ENCODE results near the gene ABCA5. TPM values are rescaled to one million over a fixed set of nuclear protein-coding genes. Genes with fewer than 3 reads are reported as not detected.

Gene ABCA5
- total and polyA plus RNA-seq, 2 donors (not counting 1 experiment from before 2014, with no cell fraction given): 9.8 to 37.2 TPM

DNA sequence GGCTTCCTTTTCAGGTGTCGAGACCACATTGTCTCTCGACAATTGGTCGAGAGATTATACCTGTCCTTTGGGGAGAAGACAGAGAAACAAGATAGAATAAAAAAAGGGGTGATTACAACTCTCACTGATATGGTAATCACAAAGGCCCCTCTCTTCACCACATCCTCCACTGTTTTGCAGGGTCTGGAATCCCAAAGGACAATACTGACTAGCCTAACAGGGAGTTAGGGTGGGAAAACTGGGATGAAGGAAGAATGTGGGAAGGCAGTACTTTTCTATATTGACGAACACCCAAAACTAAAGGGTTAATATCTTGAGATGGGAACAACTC, 6.1 kb downstream of the ABCA5 start:
- H3K4me1 Mint-ChIP-seq: peaks cover 3% of the 10 kb centered on the region
- Histone ChIP-seq H3K4me1 (ENCODE audit: control insufficient read depth in 2 of 2, insufficient read depth in 2 of 2, low read length in 2 of 2) (peaks cover under 1 to 2% of the 10 kb centered on the region in 2 donors), H3K27me3 (replicated peaks in 1 of 4; ENCODE audit: control extremely low read depth in 1 of 4, control insufficient read depth in 3 of 4, insufficient read depth in 4 of 4, low read length in 3 of 4) (no peaks in the 10 kb centered on the region), H3K9ac (ENCODE audit: low read length) (no peak overlapping the region), H3K4me3 (ENCODE audit: control extremely low read depth in 1 of 5, extremely low read depth in 1 of 5, insufficient read depth in 1 of 5, low read depth in 2 of 5, low read length in 4 of 5) (no peak overlapping the region), H3K4me2 (replicated peaks; ENCODE audit: low read depth, low read length, poor library complexity, severe bottlenecking) (no peak overlapping the region), H3K79me2 (ENCODE audit: control insufficient read depth, insufficient read depth, low read length) (peaks cover 23% of the 10 kb centered on the region), H3K36me3 (replicated peaks in 1 of 2; ENCODE audit: control extremely low read depth in 1 of 2, control insufficient read depth in 1 of 2, extremely low read depth in 1 of 2, insufficient read depth in 2 of 2, low read length in 1 of 2) (no peaks in the 10 kb centered on the region), H3K27ac (ENCODE audit: low read length in 2 of 2) (no peak overlapping the region), H3K9me3 (ENCODE audit: control extremely low read depth in 1 of 3, control insufficient read depth in 2 of 3, insufficient read depth in 1 of 3, low read length in 2 of 3) (no peaks in the 10 kb centered on the region), H4K20me1 (ENCODE audit: control insufficient read depth, insufficient read depth, low read length, poor library complexity, severe bottlenecking) (no peaks in the 10 kb centered on the region), H2AFZ (ENCODE audit: insufficient read depth, low read depth, low read length, poor library complexity, severe bottlenecking) (no peak overlapping the region)
- ATAC-seq (ENCODE audit: low read depth) (no peak), DNase-seq (no peak)
- POLR2A ChIA-PET: no interaction called here
- H3K27me3 Mint-ChIP-seq: no peaks in the 10 kb centered on the region
- no peak overlapping the region for H3K27ac Mint-ChIP-seq
- no peaks in the 10 kb centered on the region for H3K9me3 Mint-ChIP-seq (ENCODE audit: insufficient read depth)
- intact Hi-C loops (cut with micrococcal nuclease): no loop called here
- WGBS (ENCODE audit: insufficient coverage): 100% methylated on average over 1 of the region's 4 CpGs
- H3K4me3 Mint-ChIP-seq: no peak overlapping the region
- CTCF ChIA-PET: no interaction called here
- TF ChIP-seq EZH2 (IDR thresholded peaks at IDR 0.05; ENCODE audit: borderline replicate concordance, insufficient read depth, low read depth, low read length, poor library complexity, severe bottlenecking): no peak

- DNase-seq: no peak
- Mint-ChIP-seq H3K4me3 (no peak overlapping the region), H3K27ac (no peak overlapping the region), H3K4me1 (peaks cover 2% of the 10 kb centered on the region), H3K9me3 (ENCODE audit: insufficient read depth) (no peaks in the 10 kb centered on the region), H3K27me3 (no peaks in the 10 kb centered on the region)
- Histone ChIP-seq H2AFZ (ENCODE audit: insufficient read depth, low read depth, low read length, poor library complexity, severe bottlenecking) (no peak overlapping the region), H3K27me3 (replicated peaks in 1 of 4; ENCODE audit: control extremely low read depth in 1 of 4, control insufficient read depth in 3 of 4, insufficient read depth in 4 of 4, low read length in 3 of 4) (no peaks in the 10 kb centered on the region), H3K4me2 (replicated peaks; ENCODE audit: low read depth, low read length, poor library complexity, severe bottlenecking) (no peak overlapping the region), H3K4me1 (ENCODE audit: control insufficient read depth in 2 of 2, insufficient read depth in 2 of 2, low read length in 2 of 2) (no peaks in the 10 kb centered on the region), H3K79me2 (ENCODE audit: control insufficient read depth, insufficient read depth, low read length) (peaks cover 18% of the 10 kb centered on the region), H3K9me3 (ENCODE audit: control extremely low read depth in 1 of 3, control insufficient read depth in 2 of 3, insufficient read depth in 1 of 3, low read length in 2 of 3) (no peaks in the 10 kb centered on the region), H4K20me1 (ENCODE audit: control insufficient read depth, insufficient read depth, low read length, poor library complexity, severe bottlenecking) (no peaks in the 10 kb centered on the region), H3K27ac (ENCODE audit: low read length in 2 of 2) (no peak overlapping the region), H3K36me3 (replicated peaks in 1 of 2; ENCODE audit: control extremely low read depth in 1 of 2, control insufficient read depth in 1 of 2, extremely low read depth in 1 of 2, insufficient read depth in 2 of 2, low read length in 1 of 2) (no peaks in the 10 kb centered on the region), H3K9ac (ENCODE audit: low read length) (no peak overlapping the region), H3K4me3 (ENCODE audit: control extremely low read depth in 1 of 5, extremely low read depth in 1 of 5, insufficient read depth in 1 of 5, low read depth in 2 of 5, low read length in 4 of 5) (no peak overlapping the region)
- WGBS (ENCODE audit: insufficient coverage): no CpG with 5 or more reads among the region's 5 CpGs
- intact Hi-C loops (cut with micrococcal nuclease): no loop called here
- CTCF ChIA-PET: interaction anchor here (0.6 kb wide), 1 partner anchor 82 kb away, joined by 4 read pairs; no protein-coding TSS in a partner anchor
- POLR2A ChIA-PET: no interaction called here
- ATAC-seq (ENCODE audit: low read depth): no peak
- TF ChIP-seq CTCF (IDR thresholded peaks at IDR 0.05): no peak
- no peak for TF ChIP-seq EZH2 (IDR thresholded peaks at IDR 0.05; ENCODE audit: borderline replicate concordance, insufficient read depth, low read depth, low read length, poor library complexity, severe bottlenecking)
Observed at GRCh38 chr17:69320210-69320907, 6.6 kb downstream of the ABCA5 start.
